ENCODE data around the gene MT1M.
"Not testable (repeated sequence)": the region's sequence is repeated elsewhere in the genome, so short reads cannot be mapped to it uniquely, and the experiment has no call there.

The MT1M gene

GRCh38 chr16:56632156-56632847, at the start of gene MT1M:
MT1M (plus strand) TSS chr16:56632659; CDS start chr16:56632732, 73 bp downstream.
- DNase-seq (ENCODE audit: low read depth in 3 of 3), result no peak

GRCh38 chr16:56582911-56583310, 49.5 kb upstream of the MT1M start:
- not testable (repeated sequence) for DNase-seq (ENCODE audit: low read depth in 3 of 3)

- DNase-seq (ENCODE audit: low read depth in 3 of 3), result no peak
Observed at GRCh38 chr16:56583351-56584168, 48.9 kb upstream of the MT1M start.

GRCh38 chr16:56584276-56584675, 48.2 kb upstream of the MT1M start:
- DNase-seq (ENCODE audit: low read depth in 3 of 3), result no peak

GRCh38 chr16:56588781-56589140, 43.7 kb upstream of the MT1M start:
- no peak for DNase-seq (ENCODE audit: low read depth in 3 of 3)

- DNase-seq (ENCODE audit: low read depth in 3 of 3), result no peak
Observed at GRCh38 chr16:56589141-56590039, 43.1 kb upstream of the MT1M start, which contains the start of gene MT3. MT3 (plus strand) TSS chr16:56589528; CDS start chr16:56589591, 63 bp downstream.

GRCh38 chr16:56591377-56592060, 40.9 kb upstream of the MT1M start:
- DNase-seq (ENCODE audit: low read depth in 3 of 3), result no peak

- no peak for DNase-seq (ENCODE audit: low read depth in 3 of 3)
Observed at GRCh38 chr16:56593573-56594291, 38.7 kb upstream of the MT1M start.

- no peak for DNase-seq (ENCODE audit: low read depth in 3 of 3)
Observed at GRCh38 chr16:56594292-56594619, 38.2 kb upstream of the MT1M start.

GRCh38 chr16:56600398-56600999, 32.0 kb upstream of the MT1M start:
- no peak for DNase-seq (ENCODE audit: low read depth in 3 of 3)

GRCh38 chr16:56601325-56601724, 31.1 kb upstream of the MT1M start:
- DNase-seq (ENCODE audit: low read depth in 3 of 3), result no peak

- DNase-seq (ENCODE audit: low read depth in 3 of 3), result no peak
Observed at GRCh38 chr16:56603589-56603988, 28.9 kb upstream of the MT1M start.

- DNase-seq (ENCODE audit: low read depth in 3 of 3), result no peak
Observed at GRCh38 chr16:56604966-56605365, 27.5 kb upstream of the MT1M start.

GRCh38 chr16:56605475-56605874, 27.0 kb upstream of the MT1M start:
- no peak for DNase-seq (ENCODE audit: low read depth in 3 of 3)

- no peak for DNase-seq (ENCODE audit: low read depth in 3 of 3)
Observed at GRCh38 chr16:56606071-56606475, 26.4 kb upstream of the MT1M start.

GRCh38 chr16:56606476-56607108, 25.9 kb upstream of the MT1M start:
- DNase-seq (ENCODE audit: low read depth in 3 of 3), result no peak

GRCh38 chr16:56607109-56607618, 25.3 kb upstream of the MT1M start:
- DNase-seq (ENCODE audit: low read depth in 3 of 3), result no peak

GRCh38 chr16:56607675-56608042, 24.8 kb upstream of the MT1M start:
- DNase-seq (ENCODE audit: low read depth in 3 of 3), result no peak

GRCh38 chr16:56608043-56608875, 24.2 kb upstream of the MT1M start, which contains the start of gene MT2A:
MT2A (plus strand) TSS chr16:56608584; CDS start chr16:56608656, 72 bp downstream.
- peak; percentile 77 to 88 (median 86) for DNase-seq (ENCODE audit: low read depth in 3 of 3)
